GM19193 (cell line): ENCODE measurements around the gene ATP8A1.

ENCODE experiments used
- POLR2A ChIP-seq: IDR thresholded peaks from 4 replicates; pipeline ENCODE4 v1.6.1; 2011; ENCODE audit not compliant: insufficient read depth, insufficient read length; ENCODE audit errors: extremely low read depth

Gene ATP8A1

GRCh38 chr4:42531341-42532030 is 125.4 kb downstream of the ATP8A1 start:
- TF ChIP-seq POLR2A: no peak

DNA sequence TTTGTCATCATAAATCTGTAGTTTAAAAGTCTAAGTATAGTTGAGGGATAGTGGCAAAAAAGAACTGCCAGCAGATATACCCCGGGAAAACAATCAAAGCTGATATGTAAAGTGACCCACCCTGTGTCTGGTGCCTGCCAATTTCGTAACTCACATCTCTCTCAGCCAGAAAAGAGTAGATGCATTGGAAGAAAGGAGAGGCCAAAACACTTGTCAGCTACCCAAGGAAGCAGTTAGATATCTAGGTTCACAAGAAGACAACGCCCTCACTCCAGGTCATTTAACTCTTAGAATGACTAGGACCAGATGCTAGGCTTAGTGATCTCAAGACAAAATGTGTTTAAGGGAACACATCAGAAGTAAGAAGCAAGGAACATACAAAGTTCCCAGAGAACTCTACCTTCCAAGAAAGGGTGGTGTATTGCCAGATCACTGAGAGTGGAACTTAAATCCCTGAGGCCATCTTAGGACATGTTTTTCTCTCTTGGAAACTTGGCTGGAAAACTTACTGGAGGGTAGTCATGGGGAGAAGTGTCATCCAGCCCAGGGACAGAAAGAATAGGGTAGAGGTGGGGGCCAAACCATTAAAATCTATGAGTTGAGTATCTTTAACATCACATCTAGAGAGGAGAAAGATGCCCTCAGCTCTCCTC is 133.7 kb downstream of the ATP8A1 start:
- TF ChIP-seq POLR2A: no peak

GRCh38 chr4:42519803-42520417 is 137.0 kb downstream of the ATP8A1 start:
- TF ChIP-seq POLR2A: no peak

DNA sequence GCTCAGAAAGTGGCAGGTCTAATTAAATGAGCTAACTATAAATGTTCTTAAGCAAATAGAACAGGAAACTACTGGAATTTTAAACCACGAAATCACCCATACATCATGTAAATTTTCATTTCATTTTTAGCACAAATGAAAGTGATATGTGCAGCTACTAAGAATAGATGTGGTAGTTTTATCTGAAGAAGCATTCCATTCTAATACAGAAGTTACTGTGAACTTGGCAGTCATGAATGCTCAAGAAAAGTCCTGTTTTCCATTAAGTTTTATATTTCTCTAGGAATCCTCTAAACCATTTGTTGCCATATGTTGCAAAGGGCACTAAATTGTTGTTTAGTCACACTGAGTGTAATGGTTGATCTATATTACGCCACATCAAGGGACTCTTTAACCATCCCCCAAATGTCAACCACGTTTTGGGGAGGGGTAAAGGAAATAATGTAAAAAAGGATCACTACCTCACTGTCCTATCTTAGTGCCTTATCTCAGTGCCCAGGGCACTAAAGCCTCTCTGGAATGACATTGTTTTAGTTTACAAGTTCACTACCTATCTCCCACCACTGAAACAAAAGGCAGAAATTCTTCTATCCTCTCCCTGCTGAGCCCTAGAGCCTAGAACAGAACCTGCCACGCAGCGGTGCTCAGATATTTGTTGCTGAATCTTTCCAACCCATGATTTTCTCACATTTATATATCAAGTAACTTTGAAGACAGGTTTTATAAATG is 141.6 kb downstream of the ATP8A1 start:
- no peak for TF ChIP-seq POLR2A

DNA sequence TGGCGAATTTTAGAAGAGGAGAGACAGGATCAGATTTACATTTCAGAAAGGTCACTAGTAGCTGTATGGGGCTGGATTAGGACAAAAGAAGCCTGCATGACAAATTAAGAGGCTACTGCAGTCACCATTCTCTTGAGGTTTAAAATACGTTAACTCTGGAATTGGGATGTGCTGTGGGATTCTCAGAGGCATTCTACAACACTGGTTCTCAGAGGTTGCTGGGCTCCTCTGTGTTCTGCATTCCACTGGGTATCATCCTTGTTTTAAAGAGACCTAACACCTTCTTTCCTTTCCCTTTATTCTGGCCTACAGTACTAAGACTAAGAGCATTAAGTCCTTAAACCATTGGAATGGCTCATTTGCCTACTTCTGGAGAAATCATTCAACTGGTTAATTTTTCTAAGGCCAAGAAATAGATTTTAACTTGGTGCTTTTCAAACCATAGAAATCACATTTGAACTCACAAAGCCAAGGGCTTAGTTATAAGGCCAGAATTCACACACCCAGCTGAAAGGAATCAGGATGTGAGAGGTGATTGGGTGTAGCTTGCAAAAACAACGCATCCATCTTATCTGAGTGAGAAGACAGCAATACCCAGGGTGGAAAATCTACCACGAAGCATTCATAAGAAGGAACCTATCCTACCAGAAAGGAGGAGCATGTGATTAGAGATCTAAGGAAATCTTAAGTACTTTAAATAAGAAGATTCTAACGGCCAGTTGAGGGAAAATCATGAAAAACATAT is 143.0 kb downstream of the ATP8A1 start:
- TF ChIP-seq POLR2A: no peak

DNA sequence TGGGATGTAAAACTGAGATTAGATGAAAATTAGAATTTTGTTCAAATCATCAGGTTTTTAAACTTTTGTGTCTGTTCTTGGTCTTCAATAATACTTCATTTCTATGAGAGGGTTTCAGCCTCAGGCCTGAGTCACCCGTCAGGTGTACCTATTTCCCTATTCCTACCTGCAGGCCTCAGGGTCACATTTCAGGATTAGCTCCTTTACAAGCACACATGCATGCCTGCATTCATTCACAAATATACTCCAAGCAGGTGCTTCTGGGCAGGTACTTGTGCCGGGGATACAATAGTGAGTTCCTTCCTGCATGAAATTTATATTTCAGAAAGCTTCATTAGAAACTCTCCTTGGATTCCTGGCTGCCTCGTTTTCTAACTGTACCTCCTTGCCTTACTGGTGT is 144.7 kb downstream of the ATP8A1 start:
- no peak for TF ChIP-seq POLR2A

GRCh38 chr4:42510225-42510624 is 146.7 kb downstream of the ATP8A1 start:
- no peak for TF ChIP-seq POLR2A

DNA sequence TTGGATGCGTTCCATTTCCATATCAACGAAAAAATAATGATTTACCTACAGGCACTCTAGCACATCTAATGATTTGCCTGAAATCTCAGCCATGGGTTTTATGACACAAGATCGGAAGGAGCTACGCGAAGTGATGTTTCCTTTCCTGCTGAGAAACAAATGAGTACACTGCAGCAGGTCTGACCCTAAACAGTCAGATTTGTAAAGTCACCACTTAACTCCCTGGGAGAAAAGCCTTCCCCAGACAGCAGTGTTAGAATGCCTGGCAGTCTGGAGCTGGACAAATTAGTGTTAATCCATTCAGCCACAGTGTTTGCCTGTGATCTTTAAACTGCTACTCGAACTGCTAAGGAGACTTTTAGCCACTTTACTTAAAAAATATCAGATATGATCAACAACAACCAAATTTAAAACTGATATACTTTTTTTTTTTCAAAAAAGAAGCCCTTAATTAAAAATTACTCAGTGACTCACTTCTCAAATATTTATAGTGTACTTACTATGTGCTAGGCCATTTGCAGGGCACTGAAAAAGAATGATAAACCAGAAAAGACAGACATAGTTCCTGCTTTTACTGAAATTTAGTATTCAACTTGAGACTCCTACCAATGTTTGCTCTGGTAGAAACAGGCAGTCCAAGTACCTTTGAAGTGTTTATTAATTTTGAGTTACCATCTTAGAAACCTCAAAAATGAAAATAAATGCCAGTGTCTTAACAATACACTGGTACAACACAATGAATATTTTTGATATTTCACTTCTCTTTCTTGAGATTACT is 155.1 kb downstream of the ATP8A1 start:
- TF ChIP-seq POLR2A: no peak

GRCh38 chr4:42498040-42498439 is 158.9 kb downstream of the ATP8A1 start:
- TF ChIP-seq POLR2A: no peak

DNA sequence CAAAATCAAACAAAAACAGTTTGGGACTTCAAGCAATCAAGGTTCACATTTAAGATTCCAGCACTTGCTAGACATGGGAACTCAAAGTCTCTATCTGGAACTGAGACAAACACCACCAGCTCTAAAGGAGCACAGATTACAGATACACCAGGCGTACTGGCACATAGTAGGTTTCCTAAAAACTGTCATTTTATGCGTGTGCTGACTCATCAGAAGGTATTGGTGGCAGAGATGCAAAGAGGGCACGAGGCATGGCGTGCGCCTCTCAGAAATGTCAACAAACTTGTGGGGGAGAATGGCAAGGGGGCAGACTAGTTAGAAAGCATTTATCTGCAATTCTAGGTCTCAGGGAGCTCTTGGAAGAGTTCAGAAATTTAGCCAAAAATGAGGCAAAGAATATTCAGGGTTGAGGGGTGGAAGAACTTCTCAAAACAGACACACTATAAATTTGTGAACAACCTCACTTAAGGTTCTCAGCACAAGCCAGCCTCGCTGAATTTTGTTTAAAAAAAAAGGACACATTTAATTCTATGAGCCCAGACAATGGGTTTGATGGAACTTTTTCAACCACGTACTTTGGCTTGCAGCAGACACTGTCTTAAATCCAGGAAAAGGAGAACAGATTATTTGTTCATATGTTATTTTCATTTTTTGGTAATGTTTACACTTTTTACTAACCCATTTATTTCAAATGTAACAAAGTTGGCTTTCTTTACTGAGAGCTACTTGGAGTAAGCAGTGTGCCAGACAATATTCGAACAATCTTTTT is 159.6 kb downstream of the ATP8A1 start:
- TF ChIP-seq POLR2A: no peak

- no peak for TF ChIP-seq POLR2A
These were observed 163.9 kb downstream of the ATP8A1 start for GRCh38 chr4:42492962-42493361.

- peak; percentile 18 for TF ChIP-seq POLR2A
These were observed 166.9 kb downstream of the ATP8A1 start for GRCh38 chr4:42490015-42490414.

- TF ChIP-seq POLR2A: no peak
These were observed 167.8 kb downstream of the ATP8A1 start for GRCh38 chr4:42489095-42489494.
